22Rv1 (cell line): ENCODE data around the gene MAN1C1.

Source experiments
- CTCF ChIP-seq: fragments of 450-650 bp; IDR thresholded peaks from 2 replicates; pipeline ENCODE4 v1.5.1; 2017; ENCODE audit warnings: mild to moderate bottlenecking
- ZFX ChIP-seq: fragments of 450-650 bp; IDR thresholded peaks from 2 replicates; pipeline ENCODE4 v1.6.1; 2017; ENCODE audit warnings: antibody characterized with exemption, borderline replicate concordance

GRCh38 chr1:25768999-25769398, 152.4 kb downstream of the MAN1C1 start:
- no peak for TF ChIP-seq CTCF
- TF ChIP-seq ZFX, result no peak
